Measurements from ENCODE around the gene MRPS26. TPM values are rescaled to one million over a fixed set of nuclear protein-coding genes. Genes with fewer than 3 reads are reported as not detected.

MRPS26 gene
- total RNA-seq, 4 donors from 2014 or later: 71.5 to 86.4 (median 76.5) TPM

- DNase-seq (ENCODE audit: low spot score in 2 of 2): no peak
- intact Hi-C loops (cut with DNase I; ENCODE audit: low total_unique reads): no loop called here
- H3K4me3 ChIP-seq (ENCODE audit: low read depth, poor library complexity, severe bottlenecking): no peak overlapping the region
- TF ChIP-seq POLR2A (IDR thresholded peaks at IDR 0.05) (no peak), CTCF (IDR thresholded peaks at IDR 0.05) (no peak)
- WGBS, 2 donors: 28% methylated on average over 48 to 56 of the region's 76 CpGs
Observed at GRCh38 chr20:3082955-3083952, 37.4 kb downstream of the MRPS26 start.

DNA sequence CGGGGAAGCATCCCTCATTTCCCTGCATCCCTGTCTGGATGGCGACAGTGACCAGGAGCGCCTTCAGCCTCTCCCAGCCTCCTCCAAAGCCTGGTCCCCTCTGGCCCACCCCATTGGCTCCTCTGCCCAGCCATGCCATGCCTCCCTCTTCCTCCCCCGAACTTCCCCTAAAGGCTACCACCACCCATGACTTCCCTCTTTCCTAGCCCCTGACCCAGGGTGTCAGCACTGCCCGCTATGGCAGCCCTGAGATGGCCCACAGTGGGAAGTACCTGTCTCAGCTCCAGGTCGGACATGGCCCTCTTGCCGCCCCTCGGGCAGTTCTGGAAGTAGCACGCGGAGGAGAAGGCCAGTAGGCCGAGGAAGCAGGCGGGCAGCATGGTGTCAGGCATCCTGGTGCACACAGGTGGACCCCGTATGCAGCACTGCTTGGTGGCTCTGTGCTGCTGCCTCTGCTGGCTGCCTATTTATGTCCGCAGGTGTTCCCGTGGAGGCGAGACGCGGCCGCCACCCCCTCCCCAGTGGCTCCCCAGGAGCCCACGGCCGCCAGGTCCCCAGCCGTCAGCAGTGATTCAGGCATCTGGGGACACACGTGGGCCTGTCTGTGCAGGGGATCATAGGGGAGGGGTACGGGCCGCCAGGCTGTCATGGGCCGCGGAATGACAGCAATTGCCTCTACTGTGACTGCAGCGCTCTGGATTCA, 38.6 kb downstream of the MRPS26 start, which contains the start of gene AVP:
Gene AVP (minus strand): TSS at position 442 of the 703 bp plus-strand sequence. CDS start 50 bp downstream, at position 392.
- DNase-seq (ENCODE audit: low spot score in 2 of 2): no peak
- no peak for TF ChIP-seq CTCF (IDR thresholded peaks at IDR 0.05)
- TF ChIP-seq POLR2A (IDR thresholded peaks at IDR 0.05): no peak
- H3K4me3 ChIP-seq (ENCODE audit: low read depth, poor library complexity, severe bottlenecking): no peak within 1 kb of the TSS
- intact Hi-C loops (cut with DNase I; ENCODE audit: low total_unique reads): no loop called here
- 90 to 91% methylated on average over 14 to 18 of the region's 28 CpGs for WGBS, 2 donors

GRCh38 chr20:3084986-3085360, 39.1 kb downstream of the MRPS26 start:
- intact Hi-C loops (cut with DNase I; ENCODE audit: low total_unique reads): no loop called here
- WGBS, 2 donors: 92 to 93% methylated on average over 7 of the region's 7 CpGs
- no peak for DNase-seq (ENCODE audit: low spot score in 2 of 2)
- TF ChIP-seq POLR2A (IDR thresholded peaks at IDR 0.05): no peak
- TF ChIP-seq CTCF (IDR thresholded peaks at IDR 0.05): no peak
- H3K4me3 ChIP-seq (ENCODE audit: low read depth, poor library complexity, severe bottlenecking): no peak overlapping the region

DNA sequence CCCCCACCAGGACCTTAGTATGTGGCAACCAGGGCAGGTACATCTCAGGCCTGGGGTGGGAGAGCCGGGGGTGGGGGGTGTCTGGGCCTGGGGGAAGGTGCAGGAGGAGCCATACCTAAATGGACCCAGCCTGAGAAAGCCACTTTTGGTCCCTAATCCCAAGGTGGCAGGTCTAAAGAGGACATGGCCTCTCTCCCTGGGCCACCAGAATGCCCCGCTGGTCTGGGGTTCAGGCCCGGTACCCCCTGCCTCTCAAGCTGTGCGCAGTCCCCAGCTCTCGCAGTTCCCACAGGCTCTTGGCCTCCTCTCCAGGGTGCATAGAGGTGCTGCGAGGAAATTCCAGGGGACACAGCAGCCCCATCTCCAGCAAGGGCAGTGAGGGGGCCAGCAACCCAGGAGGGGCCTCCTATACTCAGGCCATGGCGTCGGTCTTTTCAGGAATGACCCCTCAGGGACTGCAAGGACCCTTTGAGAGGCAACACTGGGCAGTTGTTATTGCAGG, 39.8 kb downstream of the MRPS26 start:
- intact Hi-C loops (cut with DNase I; ENCODE audit: low total_unique reads): no loop called here
- 95 to 97% methylated on average over 4 to 7 of the region's 8 CpGs for WGBS, 2 donors
- TF ChIP-seq POLR2A (IDR thresholded peaks at IDR 0.05) (no peak), CTCF (IDR thresholded peaks at IDR 0.05) (no peak)
- DNase-seq (ENCODE audit: low spot score in 2 of 2): no peak
- no peak overlapping the region for H3K4me3 ChIP-seq (ENCODE audit: low read depth, poor library complexity, severe bottlenecking)

DNA sequence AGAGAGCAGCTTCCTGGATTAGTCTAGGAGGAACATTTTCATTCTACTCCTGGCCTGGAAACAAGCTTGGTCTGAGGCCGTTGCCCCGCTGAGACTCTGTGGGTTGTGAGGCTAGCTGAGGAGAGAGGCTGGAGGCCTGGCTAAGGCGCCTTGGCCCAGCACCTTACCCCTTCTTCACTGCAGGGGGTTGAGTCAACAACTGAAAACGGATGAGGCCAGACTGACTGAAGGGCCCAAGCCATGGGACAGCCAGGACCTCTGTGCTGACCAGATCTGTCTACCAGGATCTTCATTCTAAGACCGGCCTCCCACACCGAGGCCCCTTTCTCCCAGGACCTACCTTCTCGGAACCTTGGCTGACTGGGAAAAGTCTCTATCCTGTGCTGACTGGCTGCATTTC, 42.2 kb downstream of the MRPS26 start:
- no peak for DNase-seq (ENCODE audit: low spot score in 2 of 2)
- 86 to 89% methylated on average over 7 of the region's 7 CpGs for WGBS, 2 donors
- TF ChIP-seq CTCF (IDR thresholded peaks at IDR 0.05) (no peak), POLR2A (IDR thresholded peaks at IDR 0.05) (no peak)
- no peak overlapping the region for H3K4me3 ChIP-seq (ENCODE audit: low read depth, poor library complexity, severe bottlenecking)
- intact Hi-C loops (cut with DNase I; ENCODE audit: low total_unique reads): no loop called here
